Erythroblast (primary cell): ENCODE measurements around the gene UBE2V1.

Experiments
- DNase-seq, 2 experiments: peaks; one replicate each; lab custom pipeline; 2025; lab: John Stamatoyannopoulos, UW
- GATA1 ChIP-seq: IDR thresholded peaks from 2 replicates; pipeline ENCODE4 v1.6.1; 2011; ENCODE audit warnings: low read depth, mild to moderate bottlenecking, control low read depth, low read length, moderate library complexity
- POLR2A ChIP-seq: IDR thresholded peaks from 2 replicates; pipeline ENCODE4 v1.6.1; 2011; ENCODE audit warnings: mild to moderate bottlenecking, low read length

UBE2V1 gene

DNA sequence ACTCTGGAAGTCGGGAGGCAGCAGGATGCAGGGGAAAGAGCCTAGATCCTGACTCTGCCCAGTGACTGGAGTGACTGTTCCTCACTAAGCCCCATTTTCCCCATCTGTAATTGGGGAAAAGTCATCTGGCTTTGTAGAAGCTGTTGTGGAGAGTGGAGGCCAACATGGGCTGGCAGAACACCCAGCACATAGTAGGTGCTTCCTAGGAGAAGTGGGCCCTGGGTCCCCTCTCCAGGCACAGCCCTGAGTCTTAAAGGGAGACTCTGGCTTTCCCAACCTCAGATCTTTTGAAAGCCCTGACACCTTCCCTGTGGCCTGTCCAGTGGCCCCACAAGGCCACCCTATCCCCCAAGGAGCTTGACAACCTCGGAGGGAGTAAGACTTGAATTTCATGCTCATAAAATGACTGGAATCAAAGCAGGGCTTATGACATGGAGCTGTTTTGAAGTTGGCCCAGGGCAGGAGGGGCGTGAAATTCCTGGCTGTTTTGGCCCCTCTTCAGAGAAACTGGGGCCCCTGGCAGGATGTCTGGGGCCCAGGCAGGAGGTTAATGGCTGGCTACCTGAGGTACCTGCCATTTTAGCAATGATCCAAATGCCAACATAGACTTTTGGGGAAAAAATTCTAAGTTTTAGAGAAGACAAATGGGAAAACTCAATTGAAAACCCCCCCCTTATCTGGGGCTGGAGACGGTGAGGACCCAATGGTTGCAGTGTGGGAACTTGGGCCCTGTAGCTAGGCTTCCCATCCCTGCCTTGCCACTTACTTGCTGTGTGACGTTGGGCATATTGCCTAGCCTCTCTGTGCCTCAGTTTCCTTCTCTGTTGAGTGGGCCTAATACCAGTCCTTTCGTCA lies 51.6 kb downstream of the UBE2V1 start:
- no peak for TF ChIP-seq GATA1
- TF ChIP-seq POLR2A: no peak
- no peak for DNase-seq

DNA sequence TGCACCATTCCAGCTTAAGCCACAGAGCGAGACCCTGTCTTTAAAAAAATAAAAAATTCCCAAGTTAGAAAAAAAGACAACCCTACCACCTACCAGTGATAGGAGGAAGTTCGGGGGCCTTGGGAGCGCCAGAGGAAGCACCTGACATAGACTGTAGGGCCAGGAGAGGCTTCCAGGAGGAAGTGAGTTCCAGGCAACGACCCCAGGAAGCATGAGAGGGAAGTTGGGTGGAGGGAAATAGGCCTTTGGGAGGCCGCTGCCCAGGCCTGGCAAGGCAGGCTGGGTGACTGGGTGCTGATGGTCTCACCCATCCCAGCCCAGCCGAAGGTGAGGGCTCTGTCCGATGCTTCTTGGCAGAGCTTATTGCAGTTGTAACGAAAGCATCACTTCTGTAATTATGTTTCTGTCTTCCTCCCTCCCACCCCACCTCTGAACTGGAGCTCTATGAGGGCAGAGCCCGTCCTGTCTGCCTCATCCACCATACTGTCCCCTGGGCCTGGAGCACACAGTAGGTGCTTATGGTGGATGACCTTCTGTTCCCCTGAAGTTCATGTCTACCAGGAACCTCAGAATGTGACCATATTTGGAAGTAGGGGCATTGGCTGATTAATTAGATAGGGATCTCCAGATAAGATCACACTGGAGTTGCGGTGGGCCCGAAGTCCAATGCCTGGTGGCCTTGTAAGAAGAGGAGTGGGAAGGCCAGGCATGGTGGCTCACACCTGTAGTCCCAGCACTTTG lies 54.1 kb downstream of the UBE2V1 start:
- no peak for DNase-seq
- TF ChIP-seq GATA1 (no peak), POLR2A (no peak)

DNA sequence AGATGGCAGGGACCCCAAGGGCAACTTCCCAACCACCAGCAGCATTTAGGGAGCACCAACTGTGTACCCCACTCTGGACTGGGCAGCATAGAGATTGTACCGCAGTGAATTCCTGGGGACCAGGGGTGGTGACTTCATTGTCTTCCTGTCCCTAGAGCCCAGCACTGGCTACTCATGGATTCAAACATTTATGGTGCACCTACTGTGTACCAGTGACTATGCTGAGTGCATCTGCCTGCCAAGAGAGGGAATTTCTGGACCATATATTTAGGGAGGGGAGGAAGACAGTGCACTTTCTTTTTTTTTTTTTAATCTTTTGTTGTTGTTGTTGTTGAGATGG lies 55.3 kb downstream of the UBE2V1 start:
- DNase-seq: no peak
- TF ChIP-seq POLR2A (no peak), GATA1 (no peak)

DNA sequence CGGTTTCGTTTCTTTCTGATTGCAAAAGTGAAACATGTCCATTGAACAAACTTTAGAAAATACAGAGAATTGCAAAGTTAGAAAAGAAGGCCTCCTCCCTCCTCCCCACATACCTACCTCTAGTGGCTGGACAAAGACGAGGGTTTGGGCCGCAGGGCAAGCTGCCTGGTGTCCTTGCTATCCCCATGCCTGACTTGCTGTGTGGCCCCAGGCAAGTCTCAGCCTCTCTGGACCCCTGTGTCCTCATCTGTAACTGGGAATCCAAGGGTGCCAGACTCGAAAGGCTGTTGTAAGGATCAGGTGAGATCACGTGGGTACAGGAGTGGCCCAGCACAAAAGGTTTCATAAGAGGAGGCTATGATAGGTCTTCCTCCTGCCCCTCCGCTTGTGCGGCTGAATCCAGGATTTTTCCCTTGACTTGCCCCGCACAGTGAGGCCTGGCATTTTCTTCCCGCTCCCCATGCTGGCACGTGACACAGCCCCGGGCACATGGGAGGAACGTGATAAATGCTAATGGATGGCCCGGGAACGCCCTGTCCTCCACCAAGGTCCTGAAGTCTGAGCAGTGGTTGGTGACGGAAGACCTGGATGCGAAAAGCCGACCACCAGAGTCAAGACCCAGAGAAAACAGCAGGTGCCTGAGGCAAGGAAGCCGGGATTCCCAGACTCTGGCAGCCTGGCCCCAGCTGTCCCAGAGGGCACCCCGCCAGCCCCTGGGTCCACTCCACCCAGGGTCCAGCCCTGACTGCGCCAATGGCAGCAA lies 55.8 kb downstream of the UBE2V1 start:
- TF ChIP-seq POLR2A (no peak), GATA1 (no peak)
- no peak for DNase-seq

DNA sequence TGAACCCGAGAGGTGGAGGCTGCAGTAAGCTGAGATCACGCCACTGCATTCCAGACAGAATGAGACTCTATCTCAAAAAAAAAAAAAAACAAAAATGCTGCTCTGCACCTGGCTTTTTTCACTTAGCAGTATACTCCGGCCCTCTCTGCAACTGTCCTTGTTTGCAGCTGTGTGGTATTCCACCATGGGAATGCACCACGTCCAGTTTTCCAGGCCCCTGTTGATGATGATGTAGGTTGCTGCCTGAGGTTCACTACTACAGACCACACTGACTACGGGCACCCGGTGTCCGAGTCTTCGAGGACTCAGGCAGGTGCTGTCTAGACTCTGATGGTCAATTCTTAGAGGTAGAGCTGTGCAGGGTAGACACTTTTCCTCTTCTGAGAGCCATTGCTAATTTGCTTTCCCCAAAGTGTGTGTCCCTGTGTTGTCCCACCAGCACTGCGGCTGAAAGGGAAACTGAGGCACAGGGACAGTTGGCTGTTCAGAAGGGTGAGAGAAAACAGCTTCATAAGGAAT lies 56.5 kb downstream of the UBE2V1 start:
- DNase-seq: no peak
- TF ChIP-seq GATA1: no peak
- no peak for TF ChIP-seq POLR2A

DNA sequence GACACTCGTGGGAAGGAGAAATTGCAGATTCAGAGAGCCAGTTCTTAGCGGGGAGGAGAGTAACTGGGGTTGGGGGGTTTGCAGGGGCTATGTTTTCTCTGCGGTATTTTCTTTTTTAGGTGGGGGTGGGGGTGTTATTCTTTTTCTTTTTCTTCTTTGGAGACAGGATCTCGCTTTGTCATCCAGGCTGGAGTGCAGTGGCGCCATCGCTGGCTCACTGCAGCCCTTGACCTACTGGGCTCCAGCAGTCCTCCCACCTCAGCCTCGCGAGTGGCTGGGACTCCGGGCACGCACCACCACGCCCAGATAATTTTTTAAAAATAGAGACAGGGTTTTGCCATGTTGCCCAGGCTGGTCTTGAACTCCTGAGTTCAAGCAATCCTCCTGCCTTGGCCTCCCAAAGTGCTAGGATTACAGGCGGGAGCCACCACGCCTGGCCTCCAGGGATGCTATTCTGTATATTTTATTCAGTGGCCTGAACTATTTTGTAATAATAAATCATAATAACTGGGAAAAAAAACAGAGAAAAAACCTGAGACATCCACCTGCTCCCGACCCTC lies 57.3 kb downstream of the UBE2V1 start:
- no peak for DNase-seq
- TF ChIP-seq POLR2A (no peak), GATA1 (no peak)

DNA sequence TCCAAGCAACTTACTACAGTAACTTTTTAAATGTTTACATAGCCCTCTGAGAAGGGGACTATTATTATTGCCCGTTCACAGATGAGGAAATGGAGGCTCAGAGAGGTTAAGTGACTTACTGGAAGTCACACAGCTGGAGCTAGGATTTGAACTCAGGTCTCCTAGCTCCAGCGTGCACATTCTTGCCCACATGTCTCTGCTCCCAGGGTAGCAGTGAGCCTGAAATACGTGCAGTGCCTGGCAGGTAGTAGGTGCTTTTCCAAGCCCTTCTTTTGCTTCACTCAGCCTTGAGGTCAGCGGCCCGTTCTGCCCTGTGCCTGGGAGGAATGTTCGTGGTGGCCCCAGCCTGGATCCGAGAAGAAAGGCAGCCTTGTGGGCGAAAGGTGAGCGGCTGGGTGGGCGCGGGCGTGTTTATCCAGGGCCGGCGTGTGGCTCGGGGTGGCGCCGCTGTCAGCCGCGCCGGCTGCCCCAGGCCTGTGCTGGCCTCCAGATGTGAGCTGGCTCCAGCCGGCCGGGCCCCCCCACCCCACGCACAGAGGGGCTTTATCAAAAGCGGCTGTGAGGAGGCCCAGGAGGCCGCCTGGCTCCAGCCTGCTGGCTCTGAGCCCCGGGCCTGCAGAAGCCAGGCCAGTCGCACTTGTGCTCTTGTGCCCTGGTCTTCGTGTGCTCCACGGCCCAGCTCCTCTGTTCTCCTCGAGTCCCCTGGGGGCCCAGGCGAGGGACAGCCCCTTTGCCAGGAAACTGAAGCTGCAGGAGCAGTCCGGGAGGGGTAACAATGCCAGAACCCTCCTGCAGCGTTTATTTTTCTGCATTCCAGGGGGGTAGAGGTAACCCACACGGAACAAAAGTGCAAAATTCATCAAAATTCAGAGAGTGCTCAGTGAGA lies 58.1 kb downstream of the UBE2V1 start:
- TF ChIP-seq GATA1: no peak
- TF ChIP-seq POLR2A: no peak
- no peak for DNase-seq

DNA sequence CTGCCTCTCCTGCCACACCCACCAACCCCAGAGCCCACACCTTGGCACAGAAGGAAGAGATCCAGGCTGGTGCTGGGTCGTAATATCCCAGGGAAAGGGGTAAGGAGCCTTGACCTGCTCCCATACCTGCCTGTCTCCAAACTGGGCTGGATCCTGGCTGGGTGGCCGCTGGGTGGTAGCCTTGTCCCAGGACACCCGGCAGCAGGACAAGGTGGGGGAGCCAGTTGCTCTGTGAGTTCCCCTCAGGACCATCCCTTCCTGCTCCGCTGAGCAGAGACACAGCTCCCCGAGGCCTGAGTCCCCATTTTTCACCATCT lies 58.8 kb downstream of the UBE2V1 start:
- DNase-seq: no peak
- TF ChIP-seq POLR2A (no peak), GATA1 (no peak)

DNA sequence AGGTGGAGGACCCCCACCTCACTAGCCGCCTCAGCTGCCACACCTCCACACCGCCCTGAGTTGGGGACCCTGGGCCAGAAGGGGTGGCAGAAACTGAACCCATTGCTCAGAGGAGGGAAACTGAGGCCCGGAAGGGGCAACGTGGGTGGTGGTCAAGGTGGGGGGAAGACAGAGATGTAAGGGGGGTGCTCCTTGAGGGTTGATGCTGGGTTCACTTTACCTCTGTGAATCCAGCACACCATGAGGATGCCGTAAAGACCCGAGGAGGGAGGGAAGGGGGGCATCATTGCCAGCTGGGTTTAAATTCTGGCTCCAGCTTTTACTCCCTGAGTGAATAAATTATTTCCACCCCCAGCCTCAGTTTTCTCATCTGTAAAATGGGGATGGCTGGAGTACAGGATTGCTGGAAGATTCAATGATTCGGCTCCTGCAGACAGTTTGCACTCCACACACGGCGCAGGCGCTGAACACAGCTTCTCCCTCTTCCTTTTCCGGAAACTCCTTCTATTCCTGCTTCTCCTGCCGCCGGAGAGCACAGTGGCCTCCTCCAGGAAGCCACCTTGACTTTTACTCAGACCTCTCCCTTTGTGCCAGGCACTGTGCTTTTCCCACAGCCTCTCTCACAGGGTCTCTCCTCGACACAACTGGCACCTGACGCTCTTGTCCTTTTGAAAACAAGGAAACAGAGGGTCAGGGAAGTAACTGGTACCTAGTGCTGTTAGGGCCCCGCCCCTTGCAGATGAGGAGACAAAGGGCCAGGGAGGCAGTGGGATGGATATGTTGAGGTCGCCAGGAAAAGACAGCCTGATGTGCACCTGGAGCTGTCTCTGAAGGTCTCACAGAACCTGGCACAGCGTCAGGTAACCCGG lies 59.4 kb downstream of the UBE2V1 start:
- DNase-seq: no peak
- TF ChIP-seq GATA1 (no peak), POLR2A (no peak)

DNA sequence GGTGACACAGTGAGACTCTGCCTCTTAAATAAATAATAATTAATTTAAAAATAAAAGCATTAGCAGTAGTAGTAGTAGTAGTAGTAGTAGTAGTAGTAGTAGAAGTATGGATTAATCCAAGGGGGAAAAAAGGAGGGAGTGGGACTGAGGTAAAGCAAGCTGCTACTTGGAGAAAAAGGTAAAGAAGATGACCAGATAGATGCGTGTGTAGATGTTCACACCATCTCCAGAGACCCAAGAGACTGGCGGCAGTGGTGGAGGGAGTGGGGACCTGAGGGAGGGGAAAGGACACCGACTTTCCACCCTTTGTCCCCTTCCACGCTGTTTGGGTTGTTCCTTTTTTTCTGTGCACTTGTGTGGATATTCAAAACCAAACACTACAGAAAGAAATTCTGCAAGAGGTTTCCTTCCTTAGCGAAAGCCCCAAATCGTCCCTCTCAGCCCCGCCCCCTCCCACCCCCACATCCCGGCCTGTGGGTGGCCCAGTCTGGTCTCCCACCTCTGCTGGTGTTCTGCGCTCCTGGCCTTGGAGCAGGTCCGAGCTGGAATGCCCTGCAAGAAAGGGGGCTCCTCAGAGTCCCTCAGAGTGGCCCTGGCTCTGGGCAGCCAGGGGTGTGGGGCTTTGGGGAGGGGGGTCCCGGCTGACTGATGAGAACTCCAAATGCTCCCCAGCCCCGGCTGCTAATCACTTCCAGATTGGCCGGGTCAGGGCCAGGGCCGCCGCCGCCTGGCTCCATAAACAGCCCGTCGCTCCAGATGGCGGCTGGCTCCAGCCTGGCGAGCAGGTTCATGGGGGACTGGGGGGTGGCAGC lies 60.2 kb downstream of the UBE2V1 start:
- TF ChIP-seq GATA1: no peak
- no peak for DNase-seq

DNA sequence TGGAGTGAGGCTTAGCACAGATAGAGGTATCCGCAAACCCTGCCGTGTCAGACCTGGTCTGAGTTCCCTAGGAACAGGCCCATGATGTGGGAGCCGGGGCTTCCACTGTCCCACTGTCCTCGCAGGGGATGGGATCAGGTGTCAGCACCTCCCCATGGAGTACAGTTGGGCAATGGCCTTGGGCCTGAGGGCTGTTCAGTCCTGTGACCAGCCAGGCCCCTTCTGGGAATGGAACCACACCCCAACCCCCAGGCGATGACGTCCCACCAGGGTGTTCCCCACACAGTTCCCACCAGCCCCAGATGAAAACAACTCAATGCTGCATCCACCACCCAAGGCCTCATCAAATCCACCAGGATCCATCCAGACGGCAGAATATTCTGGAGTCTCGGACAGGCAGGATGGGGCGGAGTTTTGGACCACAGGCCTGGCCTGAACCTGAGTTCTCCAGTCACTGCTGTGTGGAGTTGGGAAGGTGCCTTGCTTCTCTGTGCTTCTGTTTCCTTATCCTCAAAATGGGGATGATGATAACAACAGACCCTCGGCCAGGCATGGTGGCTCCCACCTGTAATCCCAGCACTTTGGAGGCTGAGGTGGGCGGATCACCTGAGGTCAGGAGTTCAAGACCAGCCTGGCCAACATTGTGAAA lies 62.2 kb downstream of the UBE2V1 start:
- DNase-seq: no peak
- TF ChIP-seq GATA1: no peak
- TF ChIP-seq POLR2A: no peak
